SK-N-SH treated with all-trans-retinoic acid at 6 μM for 48 hours (cell line): ENCODE results near the gene TCERG1L.
A peak's percentile ranks its signal among the peaks of the same experiment; 100 is the strongest.

Experiments
- ATAC-seq: fragments of 200-7000 bp; cut with Tn5 transposase; 3 replicates; pipeline ENCODE4 v1.9.1; 2020; ENCODE audit warnings: mild to moderate bottlenecking, moderate library complexity
- ARNTL ChIP-seq: fragments of 450-650 bp; formaldehyde crosslinking; IDR thresholded peaks from 2 replicates; pipeline ENCODE4 v1.5.0; 2020; ENCODE audit warnings: low read depth, mild to moderate bottlenecking, moderate library complexity, borderline replicate concordance
- BACH2 ChIP-seq: fragments of 250-450 bp; sonication (Bioruptor Pico); IDR thresholded peaks from 2 replicates; pipeline ENCODE4 v1.9.0; 2021; ENCODE audit warnings: mild to moderate bottlenecking, borderline replicate concordance
- CSDC2 ChIP-seq: fragments of 250-450 bp; sonication (Bioruptor Pico); IDR thresholded peaks from 2 replicates; pipeline ENCODE4 v1.5.0; 2020; ENCODE audit warnings: mild to moderate bottlenecking, moderate library complexity
- ESRRG ChIP-seq: fragments of 250-450 bp; sonication (Bioruptor Pico); IDR thresholded peaks from 2 replicates; pipeline ENCODE4 v1.6.1; 2021; ENCODE audit warnings: mild to moderate bottlenecking
- GLIS3 ChIP-seq: fragments of 250-450 bp; sonication (Bioruptor Pico); IDR thresholded peaks from 2 replicates; pipeline ENCODE4 v1.5.0; 2020; ENCODE audit warnings: mild to moderate bottlenecking, moderate library complexity
- ISL1 ChIP-seq: fragments of 250-450 bp; sonication (Bioruptor Pico); IDR thresholded peaks from 2 replicates; pipeline ENCODE4 v2.1.2; 2022; ENCODE audit warnings: mild to moderate bottlenecking, moderate library complexity
- PPARA ChIP-seq: fragments of 250-450 bp; sonication (Bioruptor Pico); IDR thresholded peaks from 2 replicates; pipeline ENCODE4 v1.5.0; 2020; ENCODE audit warnings: mild to moderate bottlenecking, borderline replicate concordance
- RARB ChIP-seq: fragments of 250-450 bp; sonication (Bioruptor Pico); IDR thresholded peaks from 2 replicates; pipeline ENCODE4 v1.8.0; 2021; ENCODE audit warnings: mild to moderate bottlenecking, moderate library complexity
- SNAI2 ChIP-seq: fragments of 250-450 bp; sonication (Bioruptor Pico); IDR thresholded peaks from 2 replicates; pipeline ENCODE4 v1.5.0; 2020; ENCODE audit warnings: mild to moderate bottlenecking, moderate library complexity
- TCF4 ChIP-seq: fragments of 250-450 bp; sonication (Bioruptor Pico); IDR thresholded peaks from 2 replicates; pipeline ENCODE4 v1.8.0; 2021; ENCODE audit warnings: mild to moderate bottlenecking, moderate library complexity, borderline replicate concordance
- TOX ChIP-seq: fragments of 250-450 bp; sonication (Bioruptor Pico); IDR thresholded peaks from 2 replicates; pipeline ENCODE4 v1.8.0; 2021; ENCODE audit warnings: mild to moderate bottlenecking, moderate library complexity, borderline replicate concordance
- ZC3H10 ChIP-seq: fragments of 250-450 bp; sonication (Bioruptor Pico); IDR thresholded peaks from 2 replicates; pipeline ENCODE4 v1.5.1; 2021; ENCODE audit warnings: mild to moderate bottlenecking, moderate library complexity
- ZFP3 ChIP-seq: fragments of 250-450 bp; sonication (Bioruptor Pico); IDR thresholded peaks from 2 replicates; pipeline ENCODE4 v1.5.0; 2020; ENCODE audit warnings: mild to moderate bottlenecking, moderate library complexity
- ZNF565 ChIP-seq: fragments of 450-650 bp; formaldehyde crosslinking; conservative IDR thresholded peaks from 2 replicates; pipeline ENCODE4 v1.5.0; 2020; ENCODE audit warnings: low read depth, mild to moderate bottlenecking, moderate library complexity
- ZNF70 ChIP-seq: fragments of 450-650 bp; formaldehyde crosslinking; IDR thresholded peaks from 2 replicates; pipeline ENCODE4 v1.5.0; 2020; ENCODE audit warnings: mild to moderate bottlenecking, moderate library complexity
- ZNF8 ChIP-seq: fragments of 450-650 bp; formaldehyde crosslinking; IDR thresholded peaks from 2 replicates; pipeline ENCODE4 v1.5.0; 2020; ENCODE audit warnings: mild to moderate bottlenecking, moderate library complexity
- TF ChIP-seq, protein P1 (sequence below): fragments of 250-450 bp; sonication (Bioruptor Pico); IDR thresholded peaks from 2 replicates; pipeline ENCODE4 v1.5.0; 2020; ENCODE audit warnings: mild to moderate bottlenecking, moderate library complexity
- TF ChIP-seq, protein P2 (sequence below): fragments of 250-450 bp; sonication (Bioruptor Pico); IDR thresholded peaks from 2 replicates; pipeline ENCODE4 v1.8.0; 2021; ENCODE audit warnings: low read depth, mild to moderate bottlenecking, moderate library complexity, borderline replicate concordance
- TF ChIP-seq, protein P3 (sequence below): fragments of 250-450 bp; sonication (Bioruptor Pico); IDR thresholded peaks from 2 replicates; pipeline ENCODE4 v1.5.1; 2020; ENCODE audit warnings: low read depth, mild to moderate bottlenecking, moderate library complexity

Gene TCERG1L

DNA sequence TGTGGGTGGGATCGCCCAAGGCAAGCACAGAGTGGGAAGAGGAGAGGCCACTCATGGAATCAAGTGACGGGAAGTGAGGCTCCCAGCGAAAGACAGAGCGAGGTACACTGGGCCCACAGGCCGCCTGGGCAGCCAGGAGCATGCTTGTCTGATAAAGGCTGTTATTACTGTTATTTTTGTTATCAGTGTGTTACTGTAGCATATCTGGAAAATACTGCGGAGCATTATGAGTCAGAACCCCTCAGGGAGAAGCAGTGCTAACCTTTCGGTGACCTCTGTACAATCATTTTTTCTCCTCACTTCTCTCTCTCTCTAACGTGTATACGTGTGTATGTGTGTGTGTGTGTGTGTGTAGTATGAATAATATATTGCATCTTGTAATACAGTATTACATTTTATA, 3.8 kb upstream of the TCERG1L start (continued):
- TF ChIP-seq ZC3H10 (CRISPR knock-in tag), result no peak
- TF ChIP-seq ARNTL (CRISPR knock-in tag), result peak; percentile 69; the same call in 1 of the 2 replicates
- TF ChIP-seq, protein P1, sequence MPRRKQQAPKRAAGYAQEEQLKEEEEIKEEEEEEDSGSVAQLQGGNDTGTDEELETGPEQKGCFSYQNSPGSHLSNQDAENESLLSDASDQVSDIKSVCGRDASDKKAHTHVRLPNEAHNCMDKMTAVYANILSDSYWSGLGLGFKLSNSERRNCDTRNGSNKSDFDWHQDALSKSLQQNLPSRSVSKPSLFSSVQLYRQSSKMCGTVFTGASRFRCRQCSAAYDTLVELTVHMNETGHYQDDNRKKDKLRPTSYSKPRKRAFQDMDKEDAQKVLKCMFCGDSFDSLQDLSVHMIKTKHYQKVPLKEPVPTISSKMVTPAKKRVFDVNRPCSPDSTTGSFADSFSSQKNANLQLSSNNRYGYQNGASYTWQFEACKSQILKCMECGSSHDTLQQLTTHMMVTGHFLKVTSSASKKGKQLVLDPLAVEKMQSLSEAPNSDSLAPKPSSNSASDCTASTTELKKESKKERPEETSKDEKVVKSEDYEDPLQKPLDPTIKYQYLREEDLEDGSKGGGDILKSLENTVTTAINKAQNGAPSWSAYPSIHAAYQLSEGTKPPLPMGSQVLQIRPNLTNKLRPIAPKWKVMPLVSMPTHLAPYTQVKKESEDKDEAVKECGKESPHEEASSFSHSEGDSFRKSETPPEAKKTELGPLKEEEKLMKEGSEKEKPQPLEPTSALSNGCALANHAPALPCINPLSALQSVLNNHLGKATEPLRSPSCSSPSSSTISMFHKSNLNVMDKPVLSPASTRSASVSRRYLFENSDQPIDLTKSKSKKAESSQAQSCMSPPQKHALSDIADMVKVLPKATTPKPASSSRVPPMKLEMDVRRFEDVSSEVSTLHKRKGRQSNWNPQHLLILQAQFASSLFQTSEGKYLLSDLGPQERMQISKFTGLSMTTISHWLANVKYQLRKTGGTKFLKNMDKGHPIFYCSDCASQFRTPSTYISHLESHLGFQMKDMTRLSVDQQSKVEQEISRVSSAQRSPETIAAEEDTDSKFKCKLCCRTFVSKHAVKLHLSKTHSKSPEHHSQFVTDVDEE, result peak; percentile 98
- no peak for TF ChIP-seq SNAI2 (CRISPR knock-in tag)
- TF ChIP-seq ZNF8 (CRISPR knock-in tag), result no peak
- TF ChIP-seq TOX (CRISPR knock-in tag), result no peak
- peak; percentile 96 for TF ChIP-seq BACH2
- peak; percentile 84 for TF ChIP-seq ZNF565 (CRISPR knock-in tag)
- TF ChIP-seq, protein P2, sequence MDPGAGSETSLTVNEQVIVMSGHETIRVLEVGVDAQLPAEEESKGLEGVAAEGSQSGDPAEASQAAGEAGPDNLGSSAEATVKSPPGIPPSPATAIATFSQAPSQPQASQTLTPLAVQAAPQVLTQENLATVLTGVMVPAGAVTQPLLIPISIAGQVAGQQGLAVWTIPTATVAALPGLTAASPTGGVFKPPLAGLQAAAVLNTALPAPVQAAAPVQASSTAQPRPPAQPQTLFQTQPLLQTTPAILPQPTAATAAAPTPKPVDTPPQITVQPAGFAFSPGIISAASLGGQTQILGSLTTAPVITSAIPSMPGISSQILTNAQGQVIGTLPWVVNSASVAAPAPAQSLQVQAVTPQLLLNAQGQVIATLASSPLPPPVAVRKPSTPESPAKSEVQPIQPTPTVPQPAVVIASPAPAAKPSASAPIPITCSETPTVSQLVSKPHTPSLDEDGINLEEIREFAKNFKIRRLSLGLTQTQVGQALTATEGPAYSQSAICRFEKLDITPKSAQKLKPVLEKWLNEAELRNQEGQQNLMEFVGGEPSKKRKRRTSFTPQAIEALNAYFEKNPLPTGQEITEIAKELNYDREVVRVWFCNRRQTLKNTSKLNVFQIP (CRISPR knock-in tag), result no peak

DNA sequence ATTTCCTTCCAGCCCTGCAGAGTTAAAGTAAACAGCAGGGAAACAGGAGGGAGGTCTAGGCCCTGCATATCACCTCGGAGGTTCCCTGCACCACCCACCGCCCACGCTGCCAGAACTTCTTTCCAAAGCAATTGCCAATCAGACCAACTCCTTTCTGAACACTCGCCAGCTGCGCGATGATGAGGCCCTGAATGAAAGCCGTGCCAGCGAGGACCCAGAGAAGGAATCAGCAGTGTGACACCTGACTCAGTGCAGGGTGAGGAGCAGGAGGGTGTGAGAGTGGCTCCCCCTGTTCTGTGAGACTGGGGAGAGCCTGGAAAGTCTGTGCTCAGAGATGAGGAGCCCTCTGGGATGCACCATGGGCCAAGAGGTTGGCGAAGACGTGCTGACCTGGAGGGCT, 3.3 kb upstream of the TCERG1L start:
- ATAC-seq, result no peak
- no peak for TF ChIP-seq RARB (CRISPR knock-in tag)
- TF ChIP-seq, protein P2 (CRISPR knock-in tag), result no peak

DNA sequence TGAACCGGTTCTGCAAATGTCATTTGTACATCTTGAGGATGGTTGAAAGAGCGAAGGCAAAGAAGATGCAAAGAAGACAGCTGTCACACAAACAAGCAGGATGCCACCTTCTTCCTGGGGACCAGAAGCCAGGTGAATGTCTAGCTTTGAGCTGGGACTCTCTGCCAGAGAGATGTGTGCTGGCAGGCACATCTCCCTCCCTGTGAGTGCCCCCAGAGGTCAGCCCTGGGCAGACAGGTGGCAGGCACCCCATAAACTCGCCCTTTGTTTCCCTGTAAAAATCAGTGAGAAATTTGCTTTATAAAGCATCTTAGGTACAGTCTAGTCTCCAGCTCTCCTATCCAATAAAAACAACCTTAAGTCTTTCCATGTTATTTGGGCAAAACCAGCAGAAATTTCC, 2.6 kb upstream of the TCERG1L start:
- no peak for TF ChIP-seq ISL1
- TF ChIP-seq TCF4, result no peak
- no peak for TF ChIP-seq BACH2
- TF ChIP-seq ZNF565 (CRISPR knock-in tag), result no peak
- no peak for TF ChIP-seq GLIS3 (CRISPR knock-in tag)
- no peak for TF ChIP-seq ZNF8 (CRISPR knock-in tag)
- TF ChIP-seq TOX (CRISPR knock-in tag), result no peak
- no peak for ATAC-seq

DNA sequence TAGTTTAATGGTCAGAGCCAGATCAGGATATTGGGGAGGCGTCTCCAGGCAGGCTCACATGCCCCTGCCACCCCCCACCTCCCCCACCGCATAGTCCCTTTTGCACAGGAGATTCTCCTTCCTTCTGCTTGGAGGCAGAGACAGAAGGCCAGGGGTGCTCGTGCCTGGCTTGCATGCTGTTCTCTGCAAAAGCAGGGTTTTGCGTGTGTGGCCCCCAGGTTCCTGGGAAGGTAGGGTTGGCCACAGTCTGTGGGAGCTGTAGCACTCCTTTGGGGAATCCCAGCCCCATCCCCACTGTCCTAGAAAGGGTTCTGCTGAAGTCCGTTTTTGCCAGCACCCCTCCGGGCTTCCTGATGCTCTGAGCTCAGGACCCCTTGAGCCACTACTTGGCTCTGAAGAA, 1.9 kb upstream of the TCERG1L start:
- TF ChIP-seq ZNF8 (CRISPR knock-in tag) (no peak), ISL1 (no peak), CSDC2 (no peak), ZC3H10 (CRISPR knock-in tag) (no peak), PPARA (CRISPR knock-in tag) (no peak), ZFP3 (CRISPR knock-in tag) (no peak), TOX (CRISPR knock-in tag) (no peak), ARNTL (CRISPR knock-in tag) (no peak), ZNF565 (CRISPR knock-in tag) (no peak), BACH2 (no peak), ZNF70 (no peak), SNAI2 (CRISPR knock-in tag) (no peak), RARB (CRISPR knock-in tag) (no peak), ESRRG (CRISPR knock-in tag) (no peak)
- TF ChIP-seq, protein P1, result no peak
- TF ChIP-seq, protein P3, sequence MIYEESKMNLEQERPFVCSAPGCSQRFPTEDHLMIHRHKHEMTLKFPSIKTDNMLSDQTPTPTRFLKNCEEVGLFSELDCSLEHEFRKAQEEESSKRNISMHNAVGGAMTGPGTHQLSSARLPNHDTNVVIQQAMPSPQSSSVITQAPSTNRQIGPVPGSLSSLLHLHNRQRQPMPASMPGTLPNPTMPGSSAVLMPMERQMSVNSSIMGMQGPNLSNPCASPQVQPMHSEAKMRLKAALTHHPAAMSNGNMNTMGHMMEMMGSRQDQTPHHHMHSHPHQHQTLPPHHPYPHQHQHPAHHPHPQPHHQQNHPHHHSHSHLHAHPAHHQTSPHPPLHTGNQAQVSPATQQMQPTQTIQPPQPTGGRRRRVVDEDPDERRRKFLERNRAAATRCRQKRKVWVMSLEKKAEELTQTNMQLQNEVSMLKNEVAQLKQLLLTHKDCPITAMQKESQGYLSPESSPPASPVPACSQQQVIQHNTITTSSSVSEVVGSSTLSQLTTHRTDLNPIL (CRISPR knock-in tag), result no peak
- TF ChIP-seq, all 23 proteins: peak for 0
- no peak for ATAC-seq
